SK-N-SH treated with all-trans-retinoic acid at 6 μM for 48 hours (cell line): ENCODE data around the gene NINL.

Source experiments
- BACH2 ChIP-seq: fragments of 250-450 bp; sonication (Bioruptor Pico); IDR thresholded peaks from 2 replicates; pipeline ENCODE4 v1.9.0; 2021; ENCODE audit warnings: mild to moderate bottlenecking, borderline replicate concordance
- CSRNP3 ChIP-seq: fragments of 250-450 bp; sonication (Bioruptor Pico); IDR thresholded peaks from 2 replicates; pipeline ENCODE4 v1.5.1; 2021; ENCODE audit warnings: mild to moderate bottlenecking, moderate library complexity
- ESRRG ChIP-seq: fragments of 250-450 bp; sonication (Bioruptor Pico); IDR thresholded peaks from 2 replicates; pipeline ENCODE4 v1.6.1; 2021; ENCODE audit warnings: mild to moderate bottlenecking
- OSR1 ChIP-seq: fragments of 250-450 bp; sonication (Bioruptor Pico); IDR thresholded peaks from 2 replicates; pipeline ENCODE4 v1.8.0; 2022; ENCODE audit warnings: moderate library complexity, mild to moderate bottlenecking, inconsistent platforms
- TCF4 ChIP-seq: fragments of 250-450 bp; sonication (Bioruptor Pico); IDR thresholded peaks from 2 replicates; pipeline ENCODE4 v1.8.0; 2021; ENCODE audit warnings: mild to moderate bottlenecking, moderate library complexity, borderline replicate concordance
- ZFP3 ChIP-seq: fragments of 250-450 bp; sonication (Bioruptor Pico); IDR thresholded peaks from 2 replicates; pipeline ENCODE4 v1.5.0; 2020; ENCODE audit warnings: mild to moderate bottlenecking, moderate library complexity
- ZFP30 ChIP-seq: fragments of 450-650 bp; formaldehyde crosslinking; IDR thresholded peaks from 2 replicates; pipeline ENCODE4 v1.5.0; 2022; ENCODE audit warnings: mild to moderate bottlenecking, moderate library complexity
- ZNF565 ChIP-seq: fragments of 450-650 bp; formaldehyde crosslinking; conservative IDR thresholded peaks from 2 replicates; pipeline ENCODE4 v1.5.0; 2020; ENCODE audit warnings: low read depth, mild to moderate bottlenecking, moderate library complexity
- TF ChIP-seq, protein P1 (sequence below): fragments of 250-450 bp; sonication (Bioruptor Pico); IDR thresholded peaks from 2 replicates; pipeline ENCODE4 v1.8.0; 2020; ENCODE audit warnings: mild to moderate bottlenecking, moderate library complexity, borderline replicate concordance
- TF ChIP-seq, protein P2 (sequence below): fragments of 250-450 bp; sonication (Bioruptor Pico); IDR thresholded peaks from 2 replicates; pipeline ENCODE4 v1.5.0; 2020; ENCODE audit warnings: mild to moderate bottlenecking, moderate library complexity

- TF ChIP-seq ZFP3: no peak
- no peak for TF ChIP-seq ZFP30 (CRISPR knock-in tag)
- no peak for TF ChIP-seq ESRRG (CRISPR knock-in tag)
- TF ChIP-seq TCF4 (CRISPR knock-in tag): no peak
- no peak for TF ChIP-seq ZNF565
- TF ChIP-seq CSRNP3 (CRISPR knock-in tag): no peak
- TF ChIP-seq, protein P1, sequence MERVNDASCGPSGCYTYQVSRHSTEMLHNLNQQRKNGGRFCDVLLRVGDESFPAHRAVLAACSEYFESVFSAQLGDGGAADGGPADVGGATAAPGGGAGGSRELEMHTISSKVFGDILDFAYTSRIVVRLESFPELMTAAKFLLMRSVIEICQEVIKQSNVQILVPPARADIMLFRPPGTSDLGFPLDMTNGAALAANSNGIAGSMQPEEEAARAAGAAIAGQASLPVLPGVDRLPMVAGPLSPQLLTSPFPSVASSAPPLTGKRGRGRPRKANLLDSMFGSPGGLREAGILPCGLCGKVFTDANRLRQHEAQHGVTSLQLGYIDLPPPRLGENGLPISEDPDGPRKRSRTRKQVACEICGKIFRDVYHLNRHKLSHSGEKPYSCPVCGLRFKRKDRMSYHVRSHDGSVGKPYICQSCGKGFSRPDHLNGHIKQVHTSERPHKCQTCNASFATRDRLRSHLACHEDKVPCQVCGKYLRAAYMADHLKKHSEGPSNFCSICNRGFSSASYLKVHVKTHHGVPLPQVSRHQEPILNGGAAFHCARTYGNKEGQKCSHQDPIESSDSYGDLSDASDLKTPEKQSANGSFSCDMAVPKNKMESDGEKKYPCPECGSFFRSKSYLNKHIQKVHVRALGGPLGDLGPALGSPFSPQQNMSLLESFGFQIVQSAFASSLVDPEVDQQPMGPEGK: no peak
- no peak for TF ChIP-seq OSR1 (CRISPR knock-in tag)
- TF ChIP-seq, protein P2, sequence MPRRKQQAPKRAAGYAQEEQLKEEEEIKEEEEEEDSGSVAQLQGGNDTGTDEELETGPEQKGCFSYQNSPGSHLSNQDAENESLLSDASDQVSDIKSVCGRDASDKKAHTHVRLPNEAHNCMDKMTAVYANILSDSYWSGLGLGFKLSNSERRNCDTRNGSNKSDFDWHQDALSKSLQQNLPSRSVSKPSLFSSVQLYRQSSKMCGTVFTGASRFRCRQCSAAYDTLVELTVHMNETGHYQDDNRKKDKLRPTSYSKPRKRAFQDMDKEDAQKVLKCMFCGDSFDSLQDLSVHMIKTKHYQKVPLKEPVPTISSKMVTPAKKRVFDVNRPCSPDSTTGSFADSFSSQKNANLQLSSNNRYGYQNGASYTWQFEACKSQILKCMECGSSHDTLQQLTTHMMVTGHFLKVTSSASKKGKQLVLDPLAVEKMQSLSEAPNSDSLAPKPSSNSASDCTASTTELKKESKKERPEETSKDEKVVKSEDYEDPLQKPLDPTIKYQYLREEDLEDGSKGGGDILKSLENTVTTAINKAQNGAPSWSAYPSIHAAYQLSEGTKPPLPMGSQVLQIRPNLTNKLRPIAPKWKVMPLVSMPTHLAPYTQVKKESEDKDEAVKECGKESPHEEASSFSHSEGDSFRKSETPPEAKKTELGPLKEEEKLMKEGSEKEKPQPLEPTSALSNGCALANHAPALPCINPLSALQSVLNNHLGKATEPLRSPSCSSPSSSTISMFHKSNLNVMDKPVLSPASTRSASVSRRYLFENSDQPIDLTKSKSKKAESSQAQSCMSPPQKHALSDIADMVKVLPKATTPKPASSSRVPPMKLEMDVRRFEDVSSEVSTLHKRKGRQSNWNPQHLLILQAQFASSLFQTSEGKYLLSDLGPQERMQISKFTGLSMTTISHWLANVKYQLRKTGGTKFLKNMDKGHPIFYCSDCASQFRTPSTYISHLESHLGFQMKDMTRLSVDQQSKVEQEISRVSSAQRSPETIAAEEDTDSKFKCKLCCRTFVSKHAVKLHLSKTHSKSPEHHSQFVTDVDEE (CRISPR knock-in tag): no peak
- TF ChIP-seq BACH2: no peak
Observed at GRCh38 chr20:25494506-25495188, 90.7 kb downstream of the NINL start.
